GM18499 (cell line): Measurements from ENCODE around the gene TSPY2.
"Not testable (repeated sequence)": the region's sequence is repeated elsewhere in the genome, so short reads cannot be mapped to it uniquely, and the experiment has no call there.

Source experiments
- ATAC-seq: cut with Tn5 transposase; IDR thresholded peaks from one replicate; pipeline ENCODE4 v1.9.1; 2021; ENCODE audit warnings: moderate number of reproducible peaks; ENCODE audit not compliant: insufficient read depth, unreplicated experiment

The TSPY2 gene

GRCh38 chrY:6245923-6246322, at the start of gene TSPY2:
TSS of gene TSPY2 (plus strand) at chrY:6246223. CDS start at chrY:6246269, 46 bp downstream.
- ATAC-seq: not testable (repeated sequence)

- not testable (repeated sequence) for ATAC-seq
Measured at GRCh38 chrY:6209565-6209964, 36.5 kb upstream of the TSPY2 start.

GRCh38 chrY:6217045-6217444, 29.0 kb upstream of the TSPY2 start:
- ATAC-seq: not testable (repeated sequence)

- not testable (repeated sequence) for ATAC-seq
Measured at GRCh38 chrY:6269839-6270238, 23.8 kb downstream of the TSPY2 start.
